ENCODE data around the gene SPN. TPM values are rescaled to one million over a fixed set of nuclear protein-coding genes. Genes with fewer than 3 reads are reported as not detected.
A peak's percentile ranks its signal among the peaks of the same experiment; 100 is the strongest.

SPN gene
- total RNA-seq, 2 donors from 2014 or later = 1.3 to 2.0 TPM

- no peak overlapping the region for H3K27ac ChIP-seq
- H3K9me3 ChIP-seq = no peaks in the 10 kb centered on the region
- no peaks in the 10 kb centered on the region for H3K36me3 ChIP-seq (replicated peaks in 1 of 2; ENCODE audit: insufficient read depth in 1 of 2, low read depth in 2 of 2)
- no peak for TF ChIP-seq CTCF (IDR thresholded peaks at IDR 0.05)
- TF ChIP-seq POLR2A (IDR thresholded peaks at IDR 0.05) = peak in 1 of 3 donors; percentile 3
- 86 to 91% methylated on average over 17 of the region's 17 CpGs for WGBS, 2 donors
- intact Hi-C loops (cut with DNase I) = loop anchor here (10.0 kb wide), 1 partner anchor 326 kb away; the partner anchor contains the start of gene C16orf92
- no peak for DNase-seq
- ATAC-seq = no peak
- no peaks in the 10 kb centered on the region for H3K4me1 ChIP-seq
- H3K27me3 ChIP-seq = no peaks in the 10 kb centered on the region
- no peak overlapping the region for H3K4me3 ChIP-seq
These were observed 35.7 kb downstream of the SPN start for GRCh38 chr16:29698484-29699323.

GRCh38 chr16:29699324-29700219, 36.5 kb downstream of the SPN start:
- WGBS, 2 donors = 53 to 63% methylated on average over 6 to 11 of the region's 11 CpGs
- intact Hi-C loops (cut with DNase I) = loop anchor here (10.0 kb wide), 2 partner anchors 305 to 325 kb away; partner anchors contain the start of gene C16orf92
- Histone ChIP-seq H3K4me1 (no peaks in the 10 kb centered on the region), H3K4me3 (no peak overlapping the region), H3K36me3 (replicated peaks in 1 of 2; ENCODE audit: insufficient read depth in 1 of 2, low read depth in 2 of 2) (no peaks in the 10 kb centered on the region), H3K27ac (no peak overlapping the region), H3K27me3 (no peaks in the 10 kb centered on the region), H3K9me3 (no peaks in the 10 kb centered on the region)
- DNase-seq (no peak), ATAC-seq (no peak)
- TF ChIP-seq POLR2A (IDR thresholded peaks at IDR 0.05) = no peak
- TF ChIP-seq CTCF (IDR thresholded peaks at IDR 0.05) = no peak

DNA sequence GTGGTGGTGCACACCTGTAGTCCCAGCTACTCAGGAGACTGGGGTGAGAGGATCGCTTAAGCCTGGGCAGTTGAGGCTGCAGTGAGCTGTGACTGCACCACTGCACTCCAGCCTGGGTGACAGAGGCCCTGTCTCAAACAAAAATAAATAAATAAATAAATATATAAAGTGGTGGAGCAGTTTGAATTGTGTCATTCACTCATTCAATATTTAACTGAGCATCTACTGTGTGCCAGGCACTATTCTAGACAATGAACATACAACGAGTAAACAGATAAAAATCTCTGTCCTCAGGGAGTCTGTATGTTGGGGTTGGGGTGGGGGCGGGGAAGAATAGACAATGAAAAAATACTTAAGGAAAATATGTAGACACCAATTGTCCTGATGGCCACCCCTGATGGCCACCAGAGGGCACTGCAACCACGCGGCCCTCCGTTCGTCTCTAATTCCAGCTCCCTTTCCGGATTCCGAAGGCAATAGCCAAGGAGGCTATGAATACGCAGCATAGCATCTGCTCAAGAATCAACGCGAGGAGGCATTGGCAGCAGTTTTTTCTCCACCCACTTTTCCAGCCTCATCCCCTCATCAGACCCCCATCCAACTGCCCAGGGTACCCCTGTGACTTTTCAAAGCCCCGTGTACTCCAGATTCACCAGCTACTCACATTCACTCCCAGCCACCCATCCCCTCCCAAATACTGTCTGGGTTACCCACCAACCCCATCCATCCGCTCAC, 37.4 kb downstream of the SPN start:
- Histone ChIP-seq H3K4me1 (no peaks in the 10 kb centered on the region), H3K27ac (no peak overlapping the region), H3K36me3 (replicated peaks in 1 of 2; ENCODE audit: insufficient read depth in 1 of 2, low read depth in 2 of 2) (no peaks in the 10 kb centered on the region), H3K4me3 (no peak overlapping the region), H3K9me3 (no peaks in the 10 kb centered on the region), H3K27me3 (no peaks in the 10 kb centered on the region)
- 11 to 14% methylated on average over 14 of the region's 14 CpGs for WGBS, 2 donors
- peak; percentile 76 to 82 (median 80) for DNase-seq
- ATAC-seq = peak; percentile 93
- TF ChIP-seq CTCF (IDR thresholded peaks at IDR 0.05) (peak; percentile 83 to 97 (median 88)), POLR2A (IDR thresholded peaks at IDR 0.05) (no peak)
- intact Hi-C loops (cut with DNase I) = loop anchor here (10.0 kb wide), 1 partner anchor 304 kb away; no protein-coding TSS in a partner anchor

- Histone ChIP-seq H3K4me1 (no peaks in the 10 kb centered on the region), H3K27ac (no peak overlapping the region), H3K36me3 (replicated peaks in 1 of 2; ENCODE audit: insufficient read depth in 1 of 2, low read depth in 2 of 2) (no peaks in the 10 kb centered on the region), H3K9me3 (no peaks in the 10 kb centered on the region), H3K27me3 (no peaks in the 10 kb centered on the region), H3K4me3 (no peak overlapping the region)
- ATAC-seq (no peak), DNase-seq (no peak)
- intact Hi-C loops (cut with DNase I) = loop anchor here (10.0 kb wide), 1 partner anchor 304 kb away; no protein-coding TSS in a partner anchor
- 80 to 83% methylated on average over 5 of the region's 5 CpGs for WGBS, 2 donors
- TF ChIP-seq CTCF (IDR thresholded peaks at IDR 0.05) (no peak), POLR2A (IDR thresholded peaks at IDR 0.05) (no peak)
These were observed 38.1 kb downstream of the SPN start for GRCh38 chr16:29701214-29701555.

Measured in body of pancreas (tissue), 4 donors.